H1 (cell line): ENCODE measurements around the gene CFL2. TPM values are rescaled to one million over a fixed set of nuclear protein-coding genes. Genes with fewer than 3 reads are reported as not detected.

Experiments used
- CTCF ChIA-PET: fragments of 300-600 bp; sonication (Branson Sonifier 250); formaldehyde crosslinking; loops from one replicate; lab custom pipeline; 2021; ENCODE audit not compliant: partially characterized antibody; lab: Charles Lee
- POLR2A ChIA-PET: fragments of 300-600 bp; sonication (Branson Sonifier 250); formaldehyde crosslinking; loops from one replicate; lab custom pipeline; 2021; ENCODE audit warnings: inconsistent platforms; ENCODE audit not compliant: partially characterized antibody; lab: Charles Lee
- DNase-seq, 2 experiments: peaks; one replicate each; pipeline versions ENCODE4 v3.0.0 to v3.0.0-alpha.2; 2010 to 2022; ENCODE audit warnings: low spot score in 2 of 2, low read depth in 1 of 2, mixed read lengths in 1 of 2
- FAIRE-seq: peaks from 2 replicates; lab custom pipeline; 2011; peaks lifted over from hg19 to GRCh38; lab: Jason Lieb, UNC
- H2AFZ ChIP-seq: 2 replicates; pipeline ENCODE4 v1.8.1; 2012; ENCODE audit warnings: low read length, inconsistent platforms
- H2AK5ac ChIP-seq: 2 replicates; pipeline ENCODE4 v1.6.1; 2013; ENCODE audit warnings: low read depth, low read length
- H2BK120ac ChIP-seq: replicated peaks from 2 replicates; pipeline ENCODE3; 2013; ENCODE audit warnings: low read depth, low read length, inconsistent platforms
- H2BK12ac ChIP-seq: 2 replicates; pipeline ENCODE4 v1.6.1; 2013; ENCODE audit warnings: low read depth, low read length
- H2BK15ac ChIP-seq: 2 replicates; pipeline ENCODE4 v1.6.1; 2013; ENCODE audit warnings: low read length
- H2BK20ac ChIP-seq: 2 replicates; pipeline ENCODE4 v1.6.1; 2013; ENCODE audit warnings: low read length
- H2BK5ac ChIP-seq: 2 replicates; pipeline ENCODE4 v1.6.1; 2013; ENCODE audit warnings: low read depth, low read length
- H3K14ac ChIP-seq: 2 replicates; pipeline ENCODE4 v1.6.1; 2013; ENCODE audit warnings: inconsistent platforms; ENCODE audit not compliant: insufficient read length
- H3K18ac ChIP-seq: 2 replicates; pipeline ENCODE4 v1.6.1; 2013; ENCODE audit warnings: low read length; ENCODE audit errors: extremely low read depth
- H3K23ac ChIP-seq: 2 replicates; pipeline ENCODE4 v1.6.1; 2013; ENCODE audit warnings: inconsistent platforms; ENCODE audit not compliant: insufficient read length
- H3K23me2 ChIP-seq: 2 replicates; pipeline ENCODE4 v1.6.1; 2013; ENCODE audit warnings: low read depth, low read length
- H3K27ac ChIP-seq: 2 replicates; pipeline ENCODE4 v1.6.1; 2011; ENCODE audit warnings: low read depth, low read length, inconsistent platforms
- H3K27me3 ChIP-seq, 4 experiments: replicated peaks in 1 of 4; 1 replicate in 1 of 4; 2 replicates in 3 of 4; pipeline versions ENCODE4 v1.6.1 to v1.8.1; 2011 to 2013; ENCODE audit warnings: low read length in 3 of 4, mild to moderate bottlenecking in 3 of 4, inconsistent platforms in 2 of 4, mixed read lengths in 2 of 4, moderate library complexity in 1 of 4; ENCODE audit not compliant: control insufficient read depth in 3 of 4, insufficient read depth in 3 of 4; ENCODE audit errors: extremely low read depth in 1 of 4
- H3K36me3 ChIP-seq, 4 experiments: 2 replicates each; pipeline versions ENCODE4 v1.6.1 to v1.8.1; 2011 to 2013; ENCODE audit warnings: mild to moderate bottlenecking in 4 of 4, low read length in 3 of 4, moderate library complexity in 2 of 4, control low read depth in 1 of 4, inconsistent platforms in 1 of 4; ENCODE audit not compliant: insufficient read depth in 4 of 4, control insufficient read depth in 2 of 4
- H3K4ac ChIP-seq: replicated peaks from 2 replicates; pipeline ENCODE3; 2013; ENCODE audit warnings: low read length, low read depth, mixed read lengths, inconsistent platforms; ENCODE audit not compliant: insufficient read length
- H3K4me1 ChIP-seq, 4 experiments: replicated peaks in 1 of 4; 1 replicate in 1 of 4; 2 replicates in 3 of 4; pipeline versions ENCODE4 v1.6.1 to v1.8.1; 2011 to 2013; ENCODE audit warnings: low read length in 3 of 4, inconsistent platforms in 2 of 4, mixed read lengths in 1 of 4; ENCODE audit not compliant: insufficient read depth in 4 of 4, control insufficient read depth in 3 of 4
- H3K4me2 ChIP-seq, 2 experiments: 2 replicates each; pipeline versions ENCODE4 v1.6.1 to v1.8.1; 2011 to 2013; ENCODE audit warnings: low read depth in 2 of 2, low read length in 2 of 2, control low read depth in 1 of 2, inconsistent platforms in 1 of 2, mild to moderate bottlenecking in 1 of 2; ENCODE audit not compliant: insufficient read depth in 1 of 2
- H3K4me3 ChIP-seq, 4 experiments: fragments of 200-600, 300-600 bp in 1 of 4; sonication (generic), shearing (Covaris generic), sonication (Bioruptor Twin) in 1 of 4; 2 replicates each; pipeline versions ENCODE4 v1.5.1 to v1.8.1; 2011 to 2016; ENCODE audit warnings: low read length in 4 of 4, low read depth in 3 of 4, control low read depth in 2 of 4, inconsistent platforms in 2 of 4, mild to moderate bottlenecking in 2 of 4, mixed read lengths in 1 of 4, moderate library complexity in 1 of 4; ENCODE audit not compliant: insufficient read depth in 2 of 4; ENCODE audit errors: extremely low read depth in 1 of 4
- H3K56ac ChIP-seq: replicated peaks from 2 replicates; pipeline ENCODE3; 2013; ENCODE audit warnings: low read depth, mild to moderate bottlenecking, mixed read lengths, low read length, inconsistent platforms; ENCODE audit not compliant: insufficient read length
- H3K79me1 ChIP-seq: 2 replicates; pipeline ENCODE4 v1.6.1; 2013; ENCODE audit warnings: low read depth, low read length, control low read depth
- H3K79me2 ChIP-seq, 2 experiments: 2 replicates each; pipeline versions ENCODE4 v1.6.1 to v1.8.1; 2012 to 2013; ENCODE audit warnings: low read length in 2 of 2, mild to moderate bottlenecking in 2 of 2, inconsistent platforms in 1 of 2; ENCODE audit not compliant: insufficient read depth in 2 of 2, control insufficient read depth in 1 of 2
- H3K9ac ChIP-seq, 4 experiments: replicated peaks in 1 of 4; 1 replicate in 1 of 4; 2 replicates in 3 of 4; pipeline versions ENCODE4 v1.6.1 to v1.8.1; 2011 to 2013; ENCODE audit warnings: low read depth in 3 of 4, low read length in 3 of 4, control low read depth in 2 of 4, mild to moderate bottlenecking in 2 of 4, moderate library complexity in 2 of 4, inconsistent platforms in 1 of 4; ENCODE audit errors: extremely low read depth in 1 of 4
- H3K9me3 ChIP-seq, 2 experiments: 2 replicates each; pipeline versions ENCODE4 v1.6.1 to v1.8.1; 2012 to 2013; ENCODE audit warnings: mild to moderate bottlenecking in 2 of 2, moderate library complexity in 2 of 2, control low read depth in 1 of 2, inconsistent platforms in 1 of 2, low read depth in 1 of 2, low read length in 1 of 2, mixed read lengths in 1 of 2; ENCODE audit not compliant: insufficient read depth in 2 of 2
- H4K20me1 ChIP-seq, 2 experiments: replicated peaks in 1 of 2; 2 replicates each; pipeline versions ENCODE3 to v1.8.1; 2011 to 2013; ENCODE audit warnings: inconsistent platforms in 2 of 2, low read length in 2 of 2, mild to moderate bottlenecking in 1 of 2; ENCODE audit not compliant: insufficient read depth in 2 of 2, control insufficient read depth in 1 of 2
- H4K5ac ChIP-seq: 2 replicates; pipeline ENCODE4 v1.6.1; 2013; ENCODE audit warnings: low read length, low read depth, mixed read lengths, inconsistent platforms; ENCODE audit not compliant: insufficient read length
- H4K8ac ChIP-seq: 2 replicates; pipeline ENCODE4 v1.8.0; 2013; ENCODE audit warnings: mild to moderate bottlenecking, moderate library complexity, low read length, inconsistent platforms; ENCODE audit not compliant: insufficient read depth; ENCODE audit errors: extremely low read depth
- H4K91ac ChIP-seq: replicated peaks from 2 replicates; pipeline ENCODE3; 2013; ENCODE audit warnings: low read length, mixed read lengths, inconsistent platforms; ENCODE audit not compliant: insufficient read length
- CBX5 ChIP-seq: fragments of 300-800, 300-1000 bp; sonication (generic); IDR thresholded peaks from 2 replicates; pipeline ENCODE4 v1.7.1; 2016; ENCODE audit warnings: antibody characterized with exemption, low read length, low read depth
- CEBPB ChIP-seq: IDR thresholded peaks from 2 replicates; pipeline ENCODE4 v1.6.1; 2012; ENCODE audit warnings: low read depth, low read length
- CTCF ChIP-seq, 3 experiments: IDR thresholded peaks; 1 replicate in 2 of 3; 2 replicates in 1 of 3; pipeline versions ENCODE4 v1.5.1 to v1.6.1; 2011; ENCODE audit warnings: low read length in 3 of 3, mild to moderate bottlenecking in 3 of 3, inconsistent platforms in 2 of 3, low read depth in 1 of 3, moderate library complexity in 1 of 3; ENCODE audit not compliant: insufficient read depth in 1 of 3; ENCODE audit errors: control extremely low read depth in 1 of 3
- EGR1 ChIP-seq: IDR thresholded peaks from 2 replicates; pipeline ENCODE4 v1.6.1; 2011; ENCODE audit warnings: low read depth, low read length, borderline replicate concordance
- FOSL1 ChIP-seq: IDR thresholded peaks from 2 replicates; pipeline ENCODE4 v1.6.1; 2011; ENCODE audit warnings: mild to moderate bottlenecking, low read depth, low read length, moderate library complexity; ENCODE audit not compliant: insufficient read depth
- JUN ChIP-seq: IDR thresholded peaks from 2 replicates; pipeline ENCODE4 v1.6.1; 2011; ENCODE audit warnings: low read depth, mild to moderate bottlenecking, improper control_type of control experiment, low read length
- KDM1A ChIP-seq: fragments of 200-600, 300-600 bp; sonication (generic); IDR thresholded peaks from 2 replicates; pipeline ENCODE4 v1.7.1; 2016; ENCODE audit warnings: mild to moderate bottlenecking, low read length, borderline replicate concordance
- KDM4A ChIP-seq: IDR thresholded peaks from one replicate; pipeline ENCODE4 v1.7.1; 2012; ENCODE audit warnings: low read depth, mild to moderate bottlenecking, moderate library complexity, low read length, inconsistent platforms; ENCODE audit not compliant: severe bottlenecking
- MAX ChIP-seq: IDR thresholded peaks from 2 replicates; pipeline ENCODE4 v1.6.1; 2012; ENCODE audit warnings: inconsistent platforms
- RBBP5 ChIP-seq: IDR thresholded peaks from 2 replicates; pipeline ENCODE4 v1.7.1; 2012; ENCODE audit warnings: low read depth, mild to moderate bottlenecking, inconsistent platforms, low read length, moderate library complexity, borderline replicate concordance
- SIX5 ChIP-seq: IDR thresholded peaks from 2 replicates; pipeline ENCODE4 v1.6.1; 2011; ENCODE audit warnings: mild to moderate bottlenecking, low read depth, low read length
- SP2 ChIP-seq: IDR thresholded peaks from 2 replicates; pipeline ENCODE4 v1.6.1; 2012; ENCODE audit warnings: mild to moderate bottlenecking, low read length, inconsistent platforms
- WGBS, 2 experiments: shearing (Covaris generic) in 1 of 2; methylation state at CpG; one replicate each; pipeline versions ENCODE4 v1.1.6 to v1.1.7; 2013 to 2015; ENCODE audit warnings: low lambda C conversion rate in 2 of 2, mixed read lengths in 2 of 2, inconsistent platforms in 1 of 2, low coverage in 1 of 2, missing lambda C conversion rate in 1 of 2; ENCODE audit not compliant: insufficient replicate concordance in 2 of 2, insufficient coverage in 1 of 2, insufficient read length in 1 of 2; ENCODE audit errors: extremely low coverage in 1 of 2, missing lambda C conversion rate in 1 of 2; 5-methylcytosine and 5-hydroxymethylcytosine counted together
- polyA plus RNA-seq, 7 experiments: library from polyadenylated mRNA; depleted of rRNA in 3 of 7; stranded (reverse) in 5 of 7; unstranded in 2 of 7; fragments of >200 nt in 5 of 7; fragments of 200-250 nt in 2 of 7; gene quantifications; 1 replicate in 5 of 7; 2 replicates in 1 of 7; 4 replicates in 1 of 7; pipeline versions ENCODE4 v1.2.1 to v1.2.3, GENCODE V29; 2011 to 2013; ENCODE audit warnings: missing spikeins in 2 of 7, mixed read lengths in 2 of 7
- total RNA-seq: library from RNA; stranded (reverse); fragmentation: NEBNext Ultra II Directional; extraction: Animal tissue kit (Norgen Biotek cat#: 25700); gene quantifications from 2 replicates; pipeline ENCODE4 v1.2.1, GENCODE V29; 2021

CFL2 gene
- total and polyA plus RNA-seq, 2 of the 8 experiments (the other 6 are each of a cell fraction or from before 2014, with no cell fraction given): 9.7 to 20.5 TPM

GRCh38 chr14:34667007-34667406 lies 47.4 kb downstream of the CFL2 start:
- no peak overlapping the region for H2BK120ac ChIP-seq
- H4K20me1 ChIP-seq: no peaks in the 10 kb centered on the region
- no peak overlapping the region for H4K91ac ChIP-seq
- no peak overlapping the region for H3K4ac ChIP-seq
- no peak overlapping the region for H2AFZ ChIP-seq
- H2BK5ac ChIP-seq: no peak overlapping the region
- no peak overlapping the region for H2BK15ac ChIP-seq
- H4K8ac ChIP-seq: no peak overlapping the region
- H3K9me3 ChIP-seq: no peaks in the 10 kb centered on the region
- no peaks in the 10 kb centered on the region for H3K79me2 ChIP-seq
- H3K36me3 ChIP-seq: no peaks in the 10 kb centered on the region
- no peak overlapping the region for H3K56ac ChIP-seq
- no peak overlapping the region for H3K9ac ChIP-seq
- 86% methylated on average over 7 of the region's 7 CpGs; no CpG with 5 or more reads in 1 of the 2 experiments for WGBS, 2 experiments
- no peaks in the 10 kb centered on the region for H3K27me3 ChIP-seq
- H3K79me1 ChIP-seq: no peaks in the 10 kb centered on the region; the same call in 1 of the 2 replicates
- H3K14ac ChIP-seq: no peak overlapping the region
- ChIA-PET POLR2A (interaction anchor here (1.8 kb wide), 1 partner anchor 26 kb away, joined by 5 read pairs; no protein-coding TSS in a partner anchor), CTCF (interaction anchor here (0.7 kb wide), 1 partner anchor 42 kb away, joined by 3 read pairs; no protein-coding TSS in a partner anchor)
- H3K18ac ChIP-seq: no peak overlapping the region
- no peak overlapping the region for H3K4me3 ChIP-seq
- H2BK20ac ChIP-seq: no peak overlapping the region
- H3K27ac ChIP-seq: no peak overlapping the region
- FAIRE-seq: no peak
- H4K5ac ChIP-seq: no peak overlapping the region
- no peaks in the 10 kb centered on the region for H3K23me2 ChIP-seq
- H2AK5ac ChIP-seq: no peak overlapping the region
- H3K4me2 ChIP-seq: no peak overlapping the region
- H3K23ac ChIP-seq: no peak overlapping the region
- H3K4me1 ChIP-seq: no peaks in the 10 kb centered on the region
- no peak for DNase-seq
- no peak overlapping the region for H2BK12ac ChIP-seq
- no peak for TF ChIP-seq EGR1
- TF ChIP-seq CEBPB: no peak
- no peak for TF ChIP-seq CTCF (IDR thresholded peaks at IDR 0.05; ENCODE audit: control extremely low read depth in 1 of 3, insufficient read depth in 1 of 3, low read depth in 1 of 3, low read length in 3 of 3)
- no peak for TF ChIP-seq RBBP5
- no peak for TF ChIP-seq SP2
- no peak for TF ChIP-seq CBX5
- no peak for TF ChIP-seq JUN
- TF ChIP-seq SIX5: no peak
- TF ChIP-seq FOSL1: no peak
- no peak for TF ChIP-seq KDM1A
- TF ChIP-seq KDM4A: no peak
- no peak for TF ChIP-seq MAX
